ENCODE data around the gene ACACB. TPM values are rescaled to one million over a fixed set of nuclear protein-coding genes. Genes with fewer than 3 reads are reported as not detected.

ACACB gene
- total and polyA plus RNA-seq, 2 donors from 2014 or later = 13.8 to 56.8 TPM

GRCh38 chr12:109295764-109296425 is 179.5 kb downstream of the ACACB start:
- Histone ChIP-seq H3K9ac (ENCODE audit: low read length in 3 of 3) (no peak overlapping the region), H3K27ac (ENCODE audit: low read depth in 2 of 2, low read length in 2 of 2) (no peak overlapping the region), H3K36me3 (ENCODE audit: control insufficient read depth in 2 of 3, insufficient read depth in 3 of 3, low read length in 3 of 3) (no peaks in the 10 kb centered on the region), H3K27me3 (ENCODE audit: control insufficient read depth, insufficient read depth, low read length) (no peaks in the 10 kb centered on the region), H3K9me3 (ENCODE audit: control insufficient read depth in 2 of 3, insufficient read depth in 1 of 3, low read length in 3 of 3) (no peaks in the 10 kb centered on the region), H3K4me1 (ENCODE audit: control insufficient read depth in 2 of 3, insufficient read depth in 2 of 3, low read depth in 1 of 3, low read length in 3 of 3) (peaks cover 0 to 5% (median 0%) of the 10 kb centered on the region in 3 donors), H3K4me3 (ENCODE audit: low read length in 3 of 3) (no peak overlapping the region)
- FAIRE-seq = no peak
- intact Hi-C loops (cut with DNase I) = no loop called here
- DNase-seq = no peak
- no peak for TF ChIP-seq CTCF (IDR thresholded peaks at IDR 0.05; ENCODE audit: borderline replicate concordance, extremely low read depth, insufficient read depth)

DNA sequence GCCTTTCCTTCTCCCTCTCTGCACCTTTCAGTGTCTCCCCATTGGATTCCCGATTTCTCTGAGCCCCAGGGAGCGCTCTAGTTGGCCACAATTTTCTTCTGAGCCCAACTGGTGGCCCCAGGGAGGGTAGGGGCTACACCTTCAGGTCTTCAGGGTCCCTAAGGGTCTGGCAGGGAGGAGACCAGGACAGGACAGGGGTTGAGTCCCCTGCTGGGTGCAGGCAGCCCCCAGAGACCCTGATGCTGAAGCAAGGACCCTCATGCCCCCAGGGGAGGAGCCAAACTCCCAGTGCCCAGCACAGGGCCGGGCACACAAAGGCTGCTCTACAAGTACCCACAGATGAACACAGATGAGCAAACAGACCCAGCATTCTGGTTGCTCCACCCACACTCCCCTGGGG is 180.0 kb downstream of the ACACB start:
- Histone ChIP-seq H3K4me1 (ENCODE audit: control insufficient read depth in 2 of 3, insufficient read depth in 2 of 3, low read depth in 1 of 3, low read length in 3 of 3) (peaks cover 0 to 3% (median 0%) of the 10 kb centered on the region in 3 donors), H3K9ac (ENCODE audit: low read length in 3 of 3) (no peak overlapping the region), H3K4me3 (ENCODE audit: low read length in 3 of 3) (no peak overlapping the region), H3K27ac (ENCODE audit: low read depth in 2 of 2, low read length in 2 of 2) (no peak overlapping the region), H3K27me3 (ENCODE audit: control insufficient read depth, insufficient read depth, low read length) (no peaks in the 10 kb centered on the region), H3K36me3 (ENCODE audit: control insufficient read depth in 2 of 3, insufficient read depth in 3 of 3, low read length in 3 of 3) (no peaks in the 10 kb centered on the region), H3K9me3 (ENCODE audit: control insufficient read depth in 2 of 3, insufficient read depth in 1 of 3, low read length in 3 of 3) (no peaks in the 10 kb centered on the region)
- DNase-seq (no peak), FAIRE-seq (no peak)
- TF ChIP-seq CTCF (IDR thresholded peaks at IDR 0.05; ENCODE audit: borderline replicate concordance, extremely low read depth, insufficient read depth) = no peak
- intact Hi-C loops (cut with DNase I) = no loop called here

GRCh38 chr12:109299849-109300248 is 183.5 kb downstream of the ACACB start:
- H3K36me3 ChIP-seq (ENCODE audit: control insufficient read depth in 2 of 3, insufficient read depth in 3 of 3, low read length in 3 of 3) = no peaks in the 10 kb centered on the region
- H3K9ac ChIP-seq (ENCODE audit: low read length in 3 of 3) = no peak overlapping the region
- H3K27ac ChIP-seq (ENCODE audit: low read depth in 2 of 2, low read length in 2 of 2) = no peak overlapping the region
- no peaks in the 10 kb centered on the region for H3K9me3 ChIP-seq (ENCODE audit: control insufficient read depth in 2 of 3, insufficient read depth in 1 of 3, low read length in 3 of 3)
- no peak for DNase-seq
- H3K27me3 ChIP-seq (ENCODE audit: control insufficient read depth, insufficient read depth, low read length) = no peaks in the 10 kb centered on the region
- no peak for FAIRE-seq
- no peak overlapping the region for H3K4me3 ChIP-seq (ENCODE audit: low read length in 3 of 3)
- intact Hi-C loops (cut with DNase I) = no loop called here
- no peaks in the 10 kb centered on the region for H3K4me1 ChIP-seq (ENCODE audit: control insufficient read depth in 2 of 3, insufficient read depth in 2 of 3, low read depth in 1 of 3, low read length in 3 of 3)
- no peak for TF ChIP-seq CTCF (IDR thresholded peaks at IDR 0.05; ENCODE audit: borderline replicate concordance, extremely low read depth, insufficient read depth)
